Activated naive CD4-positive, alpha-beta T cell (primary cell): ENCODE measurements around the gene GRB10.
"Not testable (repeated sequence)": the region's sequence is repeated elsewhere in the genome, so short reads cannot be mapped to it uniquely, and the experiment has no call there.

Source experiments
- DNase-seq, 4 experiments: peaks; one replicate each; lab custom pipeline; 2025; lab: John Stamatoyannopoulos, UW

The GRB10 gene

GRCh38 chr7:50743016-50743415 is 39.7 kb downstream of the GRB10 start:
- no peak for DNase-seq

GRCh38 chr7:50742401-50742800 is 40.3 kb downstream of the GRB10 start:
- no peak for DNase-seq

GRCh38 chr7:50739744-50740435 is 42.8 kb downstream of the GRB10 start:
- DNase-seq: peak in 2 of 4 experiments; percentile 14 to 49

GRCh38 chr7:50738932-50739331 is 43.8 kb downstream of the GRB10 start:
- DNase-seq: no peak

- DNase-seq: not testable (repeated sequence)
These were observed 46.9 kb downstream of the GRB10 start for GRCh38 chr7:50735836-50736235.

GRCh38 chr7:50735333-50735732 is 47.4 kb downstream of the GRB10 start:
- no peak for DNase-seq

GRCh38 chr7:50734246-50734645 is 48.5 kb downstream of the GRB10 start:
- DNase-seq: no peak

GRCh38 chr7:50733552-50733951 is 49.1 kb downstream of the GRB10 start:
- DNase-seq: no peak

GRCh38 chr7:50731703-50732582 is 50.8 kb downstream of the GRB10 start:
- no peak for DNase-seq

- no peak for DNase-seq
These were observed 52.0 kb downstream of the GRB10 start for GRCh38 chr7:50730446-50731400.

GRCh38 chr7:50729962-50730361 is 52.7 kb downstream of the GRB10 start:
- no peak for DNase-seq

- no peak for DNase-seq
These were observed 54.5 kb downstream of the GRB10 start for GRCh38 chr7:50728184-50728583.

GRCh38 chr7:50727711-50728110 is 55.0 kb downstream of the GRB10 start:
- no peak for DNase-seq

GRCh38 chr7:50727072-50727471 is 55.6 kb downstream of the GRB10 start:
- DNase-seq: no peak

- no peak for DNase-seq
These were observed 56.9 kb downstream of the GRB10 start for GRCh38 chr7:50725774-50726173.

GRCh38 chr7:50724526-50725520 is 57.9 kb downstream of the GRB10 start:
- DNase-seq: no peak

- no peak for DNase-seq
These were observed 58.8 kb downstream of the GRB10 start for GRCh38 chr7:50723888-50724287.

- no peak for DNase-seq
These were observed 59.5 kb downstream of the GRB10 start for GRCh38 chr7:50723173-50723572.

GRCh38 chr7:50721661-50722259 is 60.9 kb downstream of the GRB10 start:
- DNase-seq: no peak

- DNase-seq: no peak
These were observed 61.5 kb downstream of the GRB10 start for GRCh38 chr7:50721160-50721559.
